Glutamatergic neuron (in vitro differentiated cells): Measurements from ENCODE around the gene UBTD1. TPM values are rescaled to one million over a fixed set of nuclear protein-coding genes. Genes with fewer than 3 reads are reported as not detected.
A peak's percentile ranks its signal among the peaks of the same experiment; 100 is the strongest.

ENCODE experiments used
- DNase-seq: peaks from one replicate; pipeline ENCODE4 v3.0.0; 2022
- H3K27ac Mint-ChIP-seq: one replicate; pipeline ENCODE4 v1.8.0; 2020; ENCODE audit warnings: mild to moderate bottlenecking, mixed read lengths, inconsistent platforms; ENCODE audit not compliant: unreplicated experiment
- H3K27me3 Mint-ChIP-seq: one replicate; pipeline ENCODE4 v1.8.0; 2020; ENCODE audit warnings: mild to moderate bottlenecking, moderate library complexity, mixed read lengths, inconsistent platforms; ENCODE audit not compliant: unreplicated experiment
- H3K36me3 Mint-ChIP-seq: one replicate; pipeline ENCODE4 v1.8.0; 2020; ENCODE audit warnings: mild to moderate bottlenecking, mixed read lengths, inconsistent platforms; ENCODE audit not compliant: unreplicated experiment
- H3K4me1 Mint-ChIP-seq: one replicate; pipeline ENCODE4 v1.8.0; 2020; ENCODE audit warnings: mild to moderate bottlenecking, low read depth, mixed read lengths, inconsistent platforms; ENCODE audit not compliant: unreplicated experiment
- H3K4me3 Mint-ChIP-seq: one replicate; pipeline ENCODE4 v1.8.0; 2020; ENCODE audit warnings: mild to moderate bottlenecking, mixed read lengths, inconsistent platforms; ENCODE audit not compliant: unreplicated experiment
- H3K9me3 Mint-ChIP-seq: one replicate; pipeline ENCODE4 v1.8.0; 2020; ENCODE audit warnings: mild to moderate bottlenecking, moderate library complexity, mixed read lengths, inconsistent platforms; ENCODE audit not compliant: unreplicated experiment
- CTCF ChIP-seq: fragments of 200-600 bp; sonication (generic); IDR thresholded peaks from one replicate; pipeline ENCODE4 v1.5.0; 2021; ENCODE audit not compliant: partially characterized antibody, unreplicated experiment
- total RNA-seq: library from RNA; stranded (reverse); fragmentation: NEBNext Ultra II Directional; extraction: Animal tissue kit (Norgen Biotek cat#: 25700); gene quantifications from one replicate; pipeline ENCODE4 v1.2.1, GENCODE V29; 2021; ENCODE audit not compliant: unreplicated experiment

Gene UBTD1
- total RNA-seq, 1 donor from 2014 or later = 8.0 TPM

- no peak for DNase-seq
- Mint-ChIP-seq H3K27ac (peak overlapping the region; percentile 45), H3K4me3 (no peak overlapping the region), H3K9me3 (no peaks in the 10 kb centered on the region), H3K27me3 (no peaks in the 10 kb centered on the region), H3K4me1 (peaks cover 18% of the 10 kb centered on the region), H3K36me3 (no peaks in the 10 kb centered on the region)
- TF ChIP-seq CTCF = no peak
Measured at GRCh38 chr10:97490592-97490991, 8.1 kb upstream of the UBTD1 start.

- no peak for DNase-seq
Measured at GRCh38 chr10:97494151-97494550, 4.6 kb upstream of the UBTD1 start.

GRCh38 chr10:97494863-97495506 is 3.7 kb upstream of the UBTD1 start:
- Mint-ChIP-seq H3K4me1 (peaks cover 29% of the 10 kb centered on the region), H3K9me3 (peaks cover 9% of the 10 kb centered on the region), H3K27ac (peak overlapping the region; percentile 90), H3K36me3 (no peaks in the 10 kb centered on the region), H3K27me3 (peaks cover 7% of the 10 kb centered on the region), H3K4me3 (peak overlapping the region; percentile 84)
- DNase-seq = no peak
- TF ChIP-seq CTCF = no peak

More at GRCh38 chr10:97494151-97494550, 4.6 kb upstream of the UBTD1 start:
- peak overlapping the region; percentile 84 for H3K4me3 Mint-ChIP-seq
- no peak for TF ChIP-seq CTCF
- H3K36me3 Mint-ChIP-seq = no peaks in the 10 kb centered on the region
- H3K27ac Mint-ChIP-seq = no peak overlapping the region
- H3K27me3 Mint-ChIP-seq = peaks cover 3% of the 10 kb centered on the region
- peaks cover 29% of the 10 kb centered on the region for H3K4me1 Mint-ChIP-seq
- peaks cover 5% of the 10 kb centered on the region for H3K9me3 Mint-ChIP-seq

- Mint-ChIP-seq H3K36me3 (no peaks in the 10 kb centered on the region), H3K27ac (peak overlapping the region; percentile 94), H3K27me3 (peaks cover 22% of the 10 kb centered on the region), H3K9me3 (peaks cover 19% of the 10 kb centered on the region), H3K4me1 (peaks cover 29% of the 10 kb centered on the region), H3K4me3 (peak overlapping the region; percentile 96)
- TF ChIP-seq CTCF = no peak
- peak; percentile 86 for DNase-seq
Measured at GRCh38 chr10:97497572-97498075, 1.1 kb upstream of the UBTD1 start.

- Mint-ChIP-seq H3K27ac (peak within 1 kb of the TSS; percentile 94), H3K9me3 (peaks cover 19% of the 10 kb centered on the region)
Measured at GRCh38 chr10:97498076-97498840, 466 bp upstream of the UBTD1 start, which contains the start of gene MMS19. Gene MMS19, minus strand, starts transcription at chr10:97498422. Its CDS starts 38 bp downstream, at chr10:97498384.

More at GRCh38 chr10:97498076-97498840, 466 bp upstream of the UBTD1 start, which contains the start of gene MMS19:
- Mint-ChIP-seq H3K36me3 (no peaks in the 10 kb centered on the region), H3K27me3 (peaks cover 22% of the 10 kb centered on the region), H3K4me1 (peaks cover 29% of the 10 kb centered on the region), H3K4me3 (peak within 1 kb of the TSS; percentile 96)
- peak; percentile 100 for DNase-seq
- peak; percentile 52 for TF ChIP-seq CTCF
